ENCODE measurements around the gene LENEP.

Gene LENEP

GRCh38 chr1:154996966-154997701 lies 3.7 kb downstream of the LENEP start:
- Histone ChIP-seq H3K79me2 (ENCODE audit: insufficient read depth, low read length) (no peaks in the 10 kb centered on the region), H2AFZ (ENCODE audit: low read depth, low read length) (no peak overlapping the region), H3K27me3 (ENCODE audit: insufficient read depth, low read length, poor library complexity) (peaks cover 45% of the 10 kb centered on the region), H3K9ac (ENCODE audit: low read depth, low read length) (no peak overlapping the region), H3K9me3 (ENCODE audit: insufficient read depth, low read length, severe bottlenecking) (no peaks in the 10 kb centered on the region), H4K20me1 (ENCODE audit: insufficient read depth, low read length) (peaks cover 68% of the 10 kb centered on the region), H3K4me1 (ENCODE audit: insufficient read depth, low read length) (peaks cover 37% of the 10 kb centered on the region), H3K4me3 (ENCODE audit: low read depth in 1 of 2, low read length in 2 of 2) (no peak overlapping the region), H3K27ac (ENCODE audit: low read length) (no peak overlapping the region), H3K36me3 (ENCODE audit: insufficient read depth, low read length) (no peaks in the 10 kb centered on the region), H3K4me2 (ENCODE audit: insufficient read depth, low read length) (no peak overlapping the region)
- TF ChIP-seq CTCF (IDR thresholded peaks at IDR 0.05; ENCODE audit: borderline replicate concordance, extremely low read depth, low read length, poor library complexity, severe bottlenecking) (no peak), EZH2 (IDR thresholded peaks at IDR 0.05; ENCODE audit: borderline replicate concordance, low read depth, low read length, severe bottlenecking) (no peak)
- ATAC-seq (ENCODE audit: insufficient read depth, low read depth) (no peak), DNase-seq (no peak)

- H3K27me3 ChIP-seq (ENCODE audit: insufficient read depth, low read length, poor library complexity) = peaks cover 52% of the 10 kb centered on the region
- DNase-seq = no peak
- no peaks in the 10 kb centered on the region for H3K36me3 ChIP-seq (ENCODE audit: insufficient read depth, low read length)
- no peak overlapping the region for H3K4me3 ChIP-seq (ENCODE audit: low read depth in 1 of 2, low read length in 2 of 2)
- peak overlapping the region; percentile 51; the same call in 1 of the 2 replicates for H3K4me2 ChIP-seq (ENCODE audit: insufficient read depth, low read length)
- H3K9ac ChIP-seq (ENCODE audit: low read depth, low read length) = no peak overlapping the region
- peaks cover 68% of the 10 kb centered on the region for H4K20me1 ChIP-seq (ENCODE audit: insufficient read depth, low read length)
- no peak for ATAC-seq (ENCODE audit: insufficient read depth, low read depth)
- no peaks in the 10 kb centered on the region for H3K9me3 ChIP-seq (ENCODE audit: insufficient read depth, low read length, severe bottlenecking)
- no peak overlapping the region for H3K27ac ChIP-seq (ENCODE audit: low read length)
- no peaks in the 10 kb centered on the region for H3K79me2 ChIP-seq (ENCODE audit: insufficient read depth, low read length)
- H3K4me1 ChIP-seq (ENCODE audit: insufficient read depth, low read length) = peaks cover 37% of the 10 kb centered on the region
- TF ChIP-seq CTCF (IDR thresholded peaks at IDR 0.05; ENCODE audit: borderline replicate concordance, extremely low read depth, low read length, poor library complexity, severe bottlenecking) (peak; percentile 26), EZH2 (IDR thresholded peaks at IDR 0.05; ENCODE audit: borderline replicate concordance, low read depth, low read length, severe bottlenecking) (no peak)
- H2AFZ ChIP-seq (ENCODE audit: low read depth, low read length) = no peak overlapping the region
Measured at GRCh38 chr1:154998201-154998780, 4.9 kb downstream of the LENEP start.

- peak; percentile 92 for DNase-seq
Measured at GRCh38 chr1:154998818-154999570, 5.6 kb downstream of the LENEP start.

More at GRCh38 chr1:154998818-154999570, 5.6 kb downstream of the LENEP start:
- Histone ChIP-seq H3K4me3 (ENCODE audit: low read depth in 1 of 2, low read length in 2 of 2) (0 out of 4 replicates have a peak overlapping the region, but pooled peaks of 1 of the 2 experiments have one; percentile 15), H3K9ac (ENCODE audit: low read depth, low read length) (no peak overlapping the region), H4K20me1 (ENCODE audit: insufficient read depth, low read length) (peaks cover 67% of the 10 kb centered on the region), H3K27me3 (ENCODE audit: insufficient read depth, low read length, poor library complexity) (peaks cover 55% of the 10 kb centered on the region), H3K36me3 (ENCODE audit: insufficient read depth, low read length) (no peaks in the 10 kb centered on the region), H3K9me3 (ENCODE audit: insufficient read depth, low read length, severe bottlenecking) (no peaks in the 10 kb centered on the region), H3K27ac (ENCODE audit: low read length) (no peak overlapping the region), H3K79me2 (ENCODE audit: insufficient read depth, low read length) (no peaks in the 10 kb centered on the region), H3K4me1 (ENCODE audit: insufficient read depth, low read length) (peaks cover 37% of the 10 kb centered on the region), H3K4me2 (ENCODE audit: insufficient read depth, low read length) (peak overlapping the region; percentile 51), H2AFZ (ENCODE audit: low read depth, low read length) (no peak overlapping the region)
- ATAC-seq (ENCODE audit: insufficient read depth, low read depth) = peak; percentile 84
- TF ChIP-seq CTCF (IDR thresholded peaks at IDR 0.05; ENCODE audit: borderline replicate concordance, extremely low read depth, low read length, poor library complexity, severe bottlenecking) = peak; percentile 96
- no peak for TF ChIP-seq EZH2 (IDR thresholded peaks at IDR 0.05; ENCODE audit: borderline replicate concordance, low read depth, low read length, severe bottlenecking)

Measured in DND-41 (cell line).